Heart left ventricle (tissue), 16 donors: ENCODE results near the gene PCNT. TPM values are rescaled to one million over a fixed set of nuclear protein-coding genes. Genes with fewer than 3 reads are reported as not detected.

ENCODE experiments used
- ATAC-seq, 4 donors: fragments of 200-7000 bp; cut with Tn5 transposase; one replicate each; pipeline ENCODE4 v1.9.1; 2020 to 2022; ENCODE audit warnings: moderate library complexity in 4 of 4, mild to moderate bottlenecking in 3 of 4, moderate number of reproducible peaks in 1 of 4
- DNase-seq, 5 donors: peaks; one replicate each; pipeline ENCODE4 v3.0.0-alpha.2; 2020
- H3K27ac ChIP-seq, 12 donors: fragments of 200-600 bp; sonication (generic) in 4 of 12; one replicate each; pipeline versions ENCODE4 v1.5.0 to v1.8.0; 2016 to 2022; ENCODE audit warnings: mild to moderate bottlenecking in 2 of 12
- H3K27me3 ChIP-seq, 9 donors: fragments of 200-600 bp; sonication (generic) in 2 of 9; one replicate each; pipeline versions ENCODE4 v1.5.1 to v1.8.0; 2016 to 2022; ENCODE audit warnings: mild to moderate bottlenecking in 3 of 9
- H3K36me3 ChIP-seq, 9 donors: fragments of 200-600 bp; sonication (generic) in 2 of 9; one replicate each; pipeline versions ENCODE4 v1.5.0 to v1.8.0; 2018 to 2022; ENCODE audit warnings: mild to moderate bottlenecking in 2 of 9
- H3K4me1 ChIP-seq, 12 donors: fragments of 200-600 bp; sonication (generic) in 4 of 12; one replicate each; pipeline versions ENCODE4 v1.5.0 to v1.8.0; 2016 to 2022; ENCODE audit warnings: mild to moderate bottlenecking in 3 of 12
- H3K4me3 ChIP-seq, 12 donors: fragments of 200-600 bp; sonication (generic) in 4 of 12; one replicate each; pipeline versions ENCODE4 v1.5.0 to v1.8.0; 2017 to 2022; ENCODE audit warnings: mild to moderate bottlenecking in 9 of 12, moderate library complexity in 4 of 12
- H3K9me3 ChIP-seq, 12 donors: fragments of 200-600 bp; sonication (generic) in 4 of 12; one replicate each; pipeline versions ENCODE4 v1.5.0 to v1.8.0; 2016 to 2022; ENCODE audit warnings: mild to moderate bottlenecking in 1 of 12
- POLR2A ChIP-seq, 2 donors: fragments of 450-650 bp; IDR thresholded peaks; one replicate each; pipeline ENCODE4 v1.6.1; 2017; ENCODE audit warnings: antibody characterized with exemption in 2 of 2, mild to moderate bottlenecking in 2 of 2, moderate library complexity in 2 of 2
- WGBS, 4 donors: extraction: QIAGEN DNeasy Blood & Tissue Kit in 2 of 4; methylation state at CpG; one replicate each; pipeline versions ENCODE4 v1.1.5 to v1.1.7; 2013 to 2018; 5-methylcytosine and 5-hydroxymethylcytosine counted together
- intact Hi-C, 10 donors: fragments of 100-400 bp; cut with DNase I; formaldehyde crosslinking; loops; one replicate each; pipeline versions ENCODE4 v1.11.1 to v1.14.2; 2022
- polyA plus RNA-seq, 2 donors: library from polyadenylated mRNA; stranded (reverse); fragments of 200-250 nt; gene quantifications; one replicate each; pipeline ENCODE4 v1.2.3, GENCODE V29; 2013
- total RNA-seq, 9 donors: library from RNA; depleted of rRNA in 2 of 9; stranded (reverse); fragments of >200 nt in 2 of 9; fragmentation: NEBNext Ultra II Directional in 3 of 9; extraction: Animal tissue kit (Norgen Biotek cat#: 25700) in 3 of 9; gene quantifications; one replicate each; pipeline versions ENCODE4 v1.1.0 to v1.2.4, GENCODE V29; 2016 to 2023
- TF ChIP-seq, protein P1 (sequence below), 12 donors: fragments of 200-600 bp; sonication (generic) in 4 of 12; IDR thresholded peaks; one replicate each; pipeline versions ENCODE4 v1.5.0 to v1.8.0; 2018 to 2022; ENCODE audit warnings: antibody characterized with exemption in 12 of 12, mild to moderate bottlenecking in 5 of 12
- donor health status: ischemic (EF 13 %, LVEDD 7.1; RV severe dilation, severe dysfunction).
- donor health status: healthy with polysubstance abuse.
- donor health status: DM: no; HTN: yes; CAD: no.
- donor health status: DM: no; HTN: no; CAD: no.
- donor health status: ischemic (EF 25% LVEDD 6.9; RV normal size, moderate dysfunction).
- donor health status: ischemic (EF 25% LVEDD 5.7; RV mildly dilated, moderate dysfunction).
- donor health status: healthy.
- donor health status: DM: yes; HTN: yes; CAD: no.
- donor health status: ischemic (EF 35%, LVEDD 5.7; RV mildly dilated, moderate dysfunction).
- donor health status: nonischemic (EF 11% LVEDD 7.7; RV severe dilation, severe dysfunction).
- donor health status: DM: yes; HTN: yes; CAD: no.
- donor health status: PGD.
- donor health status: ischemic (EF 29% LVEDD 5.4; RV normal size, mild dysfunction).
- donor health status: nonischemic (EF 23%, LVEDD 6.1; RV moderate dilation, normal function).

The PCNT gene
- total and polyA plus RNA-seq, 11 donors = 17.0 to 73.0 (median 36.7) TPM

DNA sequence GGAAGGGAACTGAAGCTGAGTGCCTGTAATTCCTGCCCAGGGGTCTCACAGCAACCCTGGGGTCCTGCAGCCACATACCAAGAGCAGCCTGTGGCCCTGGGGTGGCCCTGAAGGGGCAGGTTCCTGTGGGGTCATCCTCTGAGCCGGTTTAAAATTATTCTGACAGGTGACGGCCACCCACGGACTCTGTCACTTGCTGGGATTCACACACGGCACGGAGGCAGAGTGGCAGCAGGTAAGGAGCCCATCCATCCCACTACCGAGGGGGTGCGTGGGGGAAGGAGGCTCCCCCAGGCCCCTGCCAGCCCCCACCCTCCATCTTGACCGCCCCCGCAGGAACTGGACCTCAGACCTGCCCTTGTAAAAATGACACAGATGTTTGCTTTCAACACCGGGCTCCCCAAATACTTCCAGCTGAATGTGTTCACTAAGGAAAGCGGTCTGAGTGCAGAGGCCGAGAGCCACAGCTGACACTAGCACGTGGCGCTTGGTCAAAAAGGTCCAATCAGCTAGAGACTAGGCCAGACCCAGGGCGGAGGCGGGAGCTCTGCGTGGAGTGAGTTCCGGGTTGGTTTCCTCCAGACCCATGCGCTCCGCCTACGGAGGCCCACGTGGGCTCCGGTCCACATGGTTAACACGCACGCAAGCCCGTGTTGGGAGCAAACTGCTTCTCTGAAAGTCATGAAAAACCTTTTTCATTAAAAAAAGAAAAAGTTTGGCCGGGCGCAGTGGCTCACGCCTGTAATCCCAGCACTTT is 27.8 kb upstream of the PCNT start:
- intact Hi-C loops = no loop called here
- ATAC-seq = peak; percentile 89 to 91 (median 89)
- Histone ChIP-seq H3K9me3 (no peaks in the 10 kb centered on the region), H3K36me3 (peaks cover 0 to 12% (median 10%) of the 10 kb centered on the region in 9 donors), H3K4me1 (peaks cover 0 to 36% (median 26%) of the 10 kb centered on the region in 12 donors), H3K27ac (peak overlapping the region in 11 of 12 donors; percentile 6 to 89 (median 80)), H3K27me3 (peaks cover 0 to 5% (median 0%) of the 10 kb centered on the region in 9 donors), H3K4me3 (peak overlapping the region in 9 of 12 donors; percentile 10 to 63 (median 56))
- TF ChIP-seq, protein P1, sequence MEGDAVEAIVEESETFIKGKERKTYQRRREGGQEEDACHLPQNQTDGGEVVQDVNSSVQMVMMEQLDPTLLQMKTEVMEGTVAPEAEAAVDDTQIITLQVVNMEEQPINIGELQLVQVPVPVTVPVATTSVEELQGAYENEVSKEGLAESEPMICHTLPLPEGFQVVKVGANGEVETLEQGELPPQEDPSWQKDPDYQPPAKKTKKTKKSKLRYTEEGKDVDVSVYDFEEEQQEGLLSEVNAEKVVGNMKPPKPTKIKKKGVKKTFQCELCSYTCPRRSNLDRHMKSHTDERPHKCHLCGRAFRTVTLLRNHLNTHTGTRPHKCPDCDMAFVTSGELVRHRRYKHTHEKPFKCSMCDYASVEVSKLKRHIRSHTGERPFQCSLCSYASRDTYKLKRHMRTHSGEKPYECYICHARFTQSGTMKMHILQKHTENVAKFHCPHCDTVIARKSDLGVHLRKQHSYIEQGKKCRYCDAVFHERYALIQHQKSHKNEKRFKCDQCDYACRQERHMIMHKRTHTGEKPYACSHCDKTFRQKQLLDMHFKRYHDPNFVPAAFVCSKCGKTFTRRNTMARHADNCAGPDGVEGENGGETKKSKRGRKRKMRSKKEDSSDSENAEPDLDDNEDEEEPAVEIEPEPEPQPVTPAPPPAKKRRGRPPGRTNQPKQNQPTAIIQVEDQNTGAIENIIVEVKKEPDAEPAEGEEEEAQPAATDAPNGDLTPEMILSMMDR (IDR thresholded peaks at IDR 0.05) = no peak
- TF ChIP-seq POLR2A (IDR thresholded peaks at IDR 0.05) = peak in 1 of 2 donors; percentile 29
- DNase-seq = peak; percentile 90 to 95 (median 93)
- 33 to 65% (median 52%) methylated on average over 23 to 29 of the region's 29 CpGs for WGBS, 4 donors

DNA sequence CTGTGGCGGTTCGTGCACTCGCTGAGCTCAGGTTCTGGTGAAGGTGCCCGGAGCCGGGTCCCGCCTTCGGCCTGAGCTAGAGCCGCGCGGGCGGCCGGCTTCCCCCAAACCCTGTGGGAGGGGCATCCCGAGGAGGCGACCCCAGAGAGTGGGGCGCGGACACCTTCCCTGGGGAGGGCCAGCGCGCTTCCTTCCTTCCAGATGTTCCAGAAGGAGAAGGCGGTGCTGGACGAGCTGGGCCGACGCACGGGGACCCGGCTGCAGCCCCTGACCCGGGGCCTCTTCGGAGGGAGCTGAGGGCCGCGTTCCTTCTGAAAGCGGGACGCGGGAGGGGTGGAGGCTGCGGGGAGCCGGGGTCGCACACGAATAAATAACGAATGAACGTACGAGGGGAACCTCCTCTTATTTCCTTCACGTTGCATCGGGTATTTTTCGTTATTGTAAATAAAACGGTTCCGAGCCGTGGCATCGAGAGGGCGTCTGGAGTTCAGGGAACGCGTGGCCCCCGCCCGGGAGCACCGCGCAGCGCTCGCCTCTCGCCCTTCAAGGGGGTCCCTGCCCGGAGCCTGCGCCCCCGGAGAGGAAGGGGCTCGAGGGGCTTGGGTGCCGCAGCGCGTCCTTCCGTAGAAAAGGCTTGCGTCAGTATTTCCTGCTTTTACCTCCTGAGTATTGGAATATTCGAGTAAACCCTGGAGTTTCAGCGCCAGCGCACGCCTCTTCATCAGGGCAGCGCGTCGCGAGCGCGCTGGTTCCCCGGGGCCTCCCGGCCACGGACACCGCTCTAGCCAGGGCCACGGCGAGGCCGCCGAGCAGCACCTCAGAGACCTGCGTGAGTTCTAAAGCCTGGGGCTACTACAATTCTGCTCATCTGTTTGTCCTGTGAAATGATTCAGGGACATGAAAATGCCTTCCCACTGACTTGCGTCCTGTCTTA is 26.4 kb upstream of the PCNT start:
- Histone ChIP-seq H3K36me3 (peaks cover 0 to 10% (median 0%) of the 10 kb centered on the region in 9 donors), H3K27me3 (peaks cover 0 to 5% (median 0%) of the 10 kb centered on the region in 9 donors), H3K9me3 (no peaks in the 10 kb centered on the region), H3K4me3 (peak overlapping the region; percentile 10 to 63 (median 55)), H3K27ac (peak overlapping the region; percentile 35 to 89 (median 79)), H3K4me1 (peaks cover 0 to 36% (median 26%) of the 10 kb centered on the region in 12 donors)
- WGBS, 4 donors = 4 to 8% (median 6%) methylated on average over 48 to 84 of the region's 84 CpGs
- DNase-seq (peak; percentile 52 to 76 (median 60)), ATAC-seq (peak; percentile 11 to 62 (median 32))
- intact Hi-C loops = no loop called here
- TF ChIP-seq, protein P1 (IDR thresholded peaks at IDR 0.05) = no peak
- no peak for TF ChIP-seq POLR2A (IDR thresholded peaks at IDR 0.05)

DNA sequence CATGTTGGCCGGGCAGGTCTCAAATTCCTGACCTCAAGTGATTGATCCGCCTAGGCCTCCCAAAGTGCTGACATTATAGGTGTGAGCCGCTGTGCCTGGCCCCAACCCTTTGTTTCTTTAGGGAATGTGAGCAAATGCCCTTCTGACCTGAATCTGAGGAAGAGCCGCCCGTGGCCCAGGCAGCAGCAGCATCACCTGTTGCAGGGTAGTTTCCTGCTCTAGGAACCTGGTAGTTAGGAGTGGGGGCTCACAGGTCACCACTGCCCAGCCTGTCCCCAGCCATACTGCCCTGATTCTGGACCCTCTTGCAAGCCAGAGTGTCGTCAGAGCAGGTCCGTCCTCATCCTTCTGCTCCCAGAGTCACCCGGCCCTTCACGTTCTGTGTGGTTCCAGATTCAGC is 24.8 kb upstream of the PCNT start:
- Histone ChIP-seq H3K36me3 (peaks cover 0 to 10% (median 0%) of the 10 kb centered on the region in 9 donors), H3K4me3 (no peak overlapping the region), H3K9me3 (no peaks in the 10 kb centered on the region), H3K4me1 (peaks cover 0 to 36% (median 26%) of the 10 kb centered on the region in 12 donors), H3K27me3 (peaks cover 0 to 5% (median 0%) of the 10 kb centered on the region in 9 donors), H3K27ac (no peak overlapping the region)
- DNase-seq (no peak), ATAC-seq (no peak)
- TF ChIP-seq, protein P1 (IDR thresholded peaks at IDR 0.05) = no peak
- no peak for TF ChIP-seq POLR2A (IDR thresholded peaks at IDR 0.05)
- 86 to 93% (median 89%) methylated on average over 7 to 9 of the region's 9 CpGs for WGBS, 4 donors
- intact Hi-C loops = no loop called here
